ENCODE measurements around the gene HTRA1.

The HTRA1 gene

GRCh38 chr10:122500726-122501125 is 39.4 kb downstream of the HTRA1 start:
- no peak overlapping the region for H3K4me3 ChIP-seq (ENCODE audit: low read length)
- DNase-seq (ENCODE audit: low read depth), result no peak
- no peak for TF ChIP-seq CTCF (conservative IDR thresholded peaks at IDR 0.05; ENCODE audit: low read depth, low read length)

- TF ChIP-seq CTCF (conservative IDR thresholded peaks at IDR 0.05; ENCODE audit: low read depth, low read length), result no peak
- no peak overlapping the region for H3K4me3 ChIP-seq (ENCODE audit: low read length)
- peak; percentile 43 for DNase-seq (ENCODE audit: low read depth)
These were observed 41.7 kb downstream of the HTRA1 start for GRCh38 chr10:122503012-122503411.

GRCh38 chr10:122503886-122504609 is 42.7 kb downstream of the HTRA1 start:
- no peak overlapping the region for H3K4me3 ChIP-seq (ENCODE audit: low read length)
- DNase-seq (ENCODE audit: low read depth), result no peak
- TF ChIP-seq CTCF (conservative IDR thresholded peaks at IDR 0.05; ENCODE audit: low read depth, low read length), result no peak

GRCh38 chr10:122504610-122504950 is 43.2 kb downstream of the HTRA1 start:
- no peak for TF ChIP-seq CTCF (conservative IDR thresholded peaks at IDR 0.05; ENCODE audit: low read depth, low read length)
- peak; percentile 62 for DNase-seq (ENCODE audit: low read depth)

GRCh38 chr10:122505011-122505410 is 43.7 kb downstream of the HTRA1 start:
- DNase-seq (ENCODE audit: low read depth), result no peak
- H3K4me3 ChIP-seq (ENCODE audit: low read length), result no peak overlapping the region
- TF ChIP-seq CTCF (conservative IDR thresholded peaks at IDR 0.05; ENCODE audit: low read depth, low read length), result no peak

More at GRCh38 chr10:122504610-122504950, 43.2 kb downstream of the HTRA1 start:
- H3K4me3 ChIP-seq (ENCODE audit: low read length), result no peak overlapping the region

- no peak for DNase-seq (ENCODE audit: low read depth)
- no peak overlapping the region for H3K4me3 ChIP-seq (ENCODE audit: low read length)
- TF ChIP-seq CTCF (conservative IDR thresholded peaks at IDR 0.05; ENCODE audit: low read depth, low read length), result no peak
These were observed 44.7 kb downstream of the HTRA1 start for GRCh38 chr10:122505885-122506645.

- H3K4me3 ChIP-seq (ENCODE audit: low read length), result no peak overlapping the region
- DNase-seq (ENCODE audit: low read depth), result no peak
- no peak for TF ChIP-seq CTCF (conservative IDR thresholded peaks at IDR 0.05; ENCODE audit: low read depth, low read length)
These were observed 46.3 kb downstream of the HTRA1 start for GRCh38 chr10:122507616-122508015.
